ENCODE data around the gene TNNT1.

Gene TNNT1

GRCh38 chr19:55087542-55087901 lies 61.5 kb downstream of the TNNT1 start:
- peak; percentile 28 to 49 for DNase-seq

GRCh38 chr19:55086730-55087541 lies 62.1 kb downstream of the TNNT1 start:
- DNase-seq, result peak; percentile 78 to 84

- DNase-seq, result no peak
Observed at GRCh38 chr19:55085923-55086715, 62.9 kb downstream of the TNNT1 start.

- DNase-seq, result no peak
Observed at GRCh38 chr19:55084416-55084815, 64.6 kb downstream of the TNNT1 start.

GRCh38 chr19:55083004-55083850 lies 65.8 kb downstream of the TNNT1 start:
- no peak for DNase-seq

All from inflammatory macrophage treated with lipopolysaccharide for 1 hour (primary cell).